IPS-15b (cell line): ENCODE data around the gene SERINC1.

Experiments used
- H3K27me3 ChIP-seq: one replicate; pipeline ENCODE4 v1.6.1; 2013; ENCODE audit warnings: low read length; ENCODE audit not compliant: control insufficient read depth, insufficient read depth
- H3K36me3 ChIP-seq: one replicate; pipeline ENCODE4 v1.6.1; 2013; ENCODE audit warnings: low read length; ENCODE audit not compliant: control insufficient read depth, insufficient read depth
- H3K4me1 ChIP-seq: one replicate; pipeline ENCODE4 v1.6.1; 2013; ENCODE audit warnings: mild to moderate bottlenecking, low read length; ENCODE audit not compliant: control insufficient read depth, insufficient read depth
- H3K4me3 ChIP-seq: one replicate; pipeline ENCODE4 v1.5.1; 2013; ENCODE audit warnings: low read depth, low read length
- H3K9ac ChIP-seq: one replicate; pipeline ENCODE4 v1.6.1; 2013; ENCODE audit warnings: low read depth, mild to moderate bottlenecking, low read length
- H3K9me3 ChIP-seq: one replicate; pipeline ENCODE4 v1.6.1; 2013; ENCODE audit warnings: mild to moderate bottlenecking, low read length; ENCODE audit not compliant: control insufficient read depth, insufficient read depth

The SERINC1 gene

DNA sequence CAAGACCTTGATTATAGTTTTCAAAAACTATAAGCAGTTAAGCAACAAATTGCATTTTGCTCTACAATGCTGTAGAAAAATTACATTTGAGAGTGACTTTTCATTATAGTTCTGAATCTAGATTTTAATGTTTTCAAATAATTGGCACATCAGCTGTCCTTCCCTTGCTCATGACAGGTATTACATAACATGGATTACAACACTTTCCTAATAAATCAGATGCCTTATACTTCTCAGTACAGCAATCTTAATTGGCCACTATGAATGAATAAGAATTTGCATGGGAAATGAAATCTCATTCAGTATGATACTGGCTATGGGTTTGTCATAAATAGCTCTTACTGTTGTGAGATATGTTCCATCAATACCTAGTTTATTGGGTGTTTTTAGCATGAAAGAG, 42.3 kb downstream of the SERINC1 start:
- H3K9ac ChIP-seq: no peak overlapping the region
- no peaks in the 10 kb centered on the region for H3K9me3 ChIP-seq
- H3K4me1 ChIP-seq: no peaks in the 10 kb centered on the region
- no peak overlapping the region for H3K4me3 ChIP-seq
- H3K36me3 ChIP-seq: no peaks in the 10 kb centered on the region
- H3K27me3 ChIP-seq: no peaks in the 10 kb centered on the region

GRCh38 chr6:122428781-122429180, 42.8 kb downstream of the SERINC1 start:
- Histone ChIP-seq H3K27me3 (no peaks in the 10 kb centered on the region), H3K4me3 (no peak overlapping the region), H3K9ac (no peak overlapping the region), H3K36me3 (no peaks in the 10 kb centered on the region), H3K4me1 (no peaks in the 10 kb centered on the region), H3K9me3 (no peaks in the 10 kb centered on the region)

- Histone ChIP-seq H3K9ac (no peak overlapping the region), H3K36me3 (no peaks in the 10 kb centered on the region)
Measured at GRCh38 chr6:122426597-122426996, 45.0 kb downstream of the SERINC1 start.

GRCh38 chr6:122423734-122424133, 47.9 kb downstream of the SERINC1 start:
- Histone ChIP-seq H3K9ac (no peak overlapping the region), H3K9me3 (no peaks in the 10 kb centered on the region), H3K4me3 (no peak overlapping the region), H3K36me3 (no peaks in the 10 kb centered on the region), H3K4me1 (no peaks in the 10 kb centered on the region), H3K27me3 (no peaks in the 10 kb centered on the region)

More at GRCh38 chr6:122426597-122426996, 45.0 kb downstream of the SERINC1 start:
- Histone ChIP-seq H3K4me3 (no peak overlapping the region), H3K9me3 (no peaks in the 10 kb centered on the region), H3K4me1 (no peaks in the 10 kb centered on the region), H3K27me3 (no peaks in the 10 kb centered on the region)

DNA sequence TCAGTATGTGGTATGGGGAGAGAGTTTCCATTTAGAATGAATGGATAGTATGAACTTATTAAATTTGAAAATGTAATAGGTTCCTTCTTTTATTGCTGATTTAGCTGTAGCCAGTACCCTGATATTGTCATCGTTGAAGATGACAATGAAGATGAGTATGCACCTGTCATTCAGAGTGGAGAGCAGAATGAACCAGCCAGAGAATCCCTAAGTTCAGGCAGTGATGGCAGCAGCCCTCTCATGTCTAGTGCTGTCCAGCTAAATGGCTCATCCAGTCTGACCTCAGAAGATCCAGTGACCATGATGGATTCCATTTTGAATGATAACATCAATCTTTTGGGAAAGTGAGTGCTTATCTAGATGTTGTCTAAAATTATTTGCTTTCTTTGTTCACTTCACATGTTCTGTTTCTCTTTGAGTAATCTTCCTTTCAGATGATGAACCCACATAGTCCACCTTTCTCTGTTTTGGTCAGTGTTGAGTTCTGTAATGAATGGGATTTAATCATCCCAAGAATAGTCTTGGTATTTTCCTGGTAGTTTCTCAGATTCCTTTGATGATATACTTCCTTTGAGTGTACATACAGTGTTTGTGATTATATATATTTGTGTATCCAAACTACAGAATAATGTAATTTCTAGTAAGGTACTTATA, 48.9 kb downstream of the SERINC1 start:
- Histone ChIP-seq H3K27me3 (no peaks in the 10 kb centered on the region), H3K36me3 (no peaks in the 10 kb centered on the region), H3K4me1 (no peaks in the 10 kb centered on the region), H3K4me3 (no peak overlapping the region), H3K9me3 (no peaks in the 10 kb centered on the region), H3K9ac (no peak overlapping the region)

GRCh38 chr6:122422003-122422402, 49.6 kb downstream of the SERINC1 start:
- no peaks in the 10 kb centered on the region for H3K36me3 ChIP-seq
- no peaks in the 10 kb centered on the region for H3K27me3 ChIP-seq

GRCh38 chr6:122416825-122417224, 54.8 kb downstream of the SERINC1 start:
- Histone ChIP-seq H3K27me3 (no peaks in the 10 kb centered on the region), H3K9ac (no peak overlapping the region), H3K4me1 (no peaks in the 10 kb centered on the region), H3K9me3 (no peaks in the 10 kb centered on the region), H3K4me3 (no peak overlapping the region), H3K36me3 (no peaks in the 10 kb centered on the region)

More at GRCh38 chr6:122422003-122422402, 49.6 kb downstream of the SERINC1 start:
- no peaks in the 10 kb centered on the region for H3K4me1 ChIP-seq
- H3K9ac ChIP-seq: no peak overlapping the region
- no peak overlapping the region for H3K4me3 ChIP-seq
- H3K9me3 ChIP-seq: no peaks in the 10 kb centered on the region

GRCh38 chr6:122412001-122412400, 59.6 kb downstream of the SERINC1 start:
- Histone ChIP-seq H3K36me3 (no peaks in the 10 kb centered on the region), H3K9ac (no peak overlapping the region), H3K4me3 (no peak overlapping the region), H3K4me1 (no peaks in the 10 kb centered on the region), H3K27me3 (no peaks in the 10 kb centered on the region), H3K9me3 (no peaks in the 10 kb centered on the region)

- Histone ChIP-seq H3K4me1 (peaks cover 10% of the 10 kb centered on the region), H3K27me3 (no peaks in the 10 kb centered on the region), H3K9me3 (no peaks in the 10 kb centered on the region), H3K4me3 (no peak overlapping the region), H3K9ac (no peak overlapping the region), H3K36me3 (no peaks in the 10 kb centered on the region)
Measured at GRCh38 chr6:122408702-122409458, 62.7 kb downstream of the SERINC1 start.

GRCh38 chr6:122408240-122408639, 63.4 kb downstream of the SERINC1 start:
- Histone ChIP-seq H3K4me3 (no peak overlapping the region), H3K4me1 (peaks cover 10% of the 10 kb centered on the region), H3K9ac (no peak overlapping the region), H3K9me3 (no peaks in the 10 kb centered on the region), H3K27me3 (no peaks in the 10 kb centered on the region), H3K36me3 (no peaks in the 10 kb centered on the region)

DNA sequence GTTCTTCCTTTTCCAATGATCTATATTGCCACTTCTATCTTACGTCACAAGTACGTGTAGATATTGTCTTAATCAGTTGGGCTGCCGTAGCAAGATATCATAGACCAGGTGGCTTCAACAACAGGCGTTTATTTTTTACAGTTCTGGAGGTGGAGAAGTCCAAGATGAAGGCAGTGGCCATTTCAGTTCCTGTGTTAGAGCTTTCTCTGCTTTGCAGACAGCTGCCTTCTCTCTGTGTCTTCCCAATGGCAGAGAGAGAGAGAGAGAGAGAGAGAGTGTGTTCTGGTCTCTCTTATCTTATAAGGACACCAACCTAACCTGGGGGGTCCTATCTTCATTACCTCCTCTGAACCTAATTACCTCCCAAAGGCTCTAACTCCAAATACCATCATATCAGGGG, 63.9 kb downstream of the SERINC1 start:
- Histone ChIP-seq H3K9me3 (no peaks in the 10 kb centered on the region), H3K27me3 (no peaks in the 10 kb centered on the region), H3K4me3 (no peak overlapping the region), H3K36me3 (no peaks in the 10 kb centered on the region), H3K4me1 (peaks cover 10% of the 10 kb centered on the region), H3K9ac (no peak overlapping the region)

GRCh38 chr6:122406187-122406586, 65.4 kb downstream of the SERINC1 start:
- H3K4me1 ChIP-seq: peaks cover 10% of the 10 kb centered on the region
- no peaks in the 10 kb centered on the region for H3K36me3 ChIP-seq
- peaks cover under 1% of the 10 kb centered on the region for H3K27me3 ChIP-seq
- H3K4me3 ChIP-seq: no peak overlapping the region
- no peaks in the 10 kb centered on the region for H3K9me3 ChIP-seq
- no peak overlapping the region for H3K9ac ChIP-seq
